Measurements from ENCODE around the gene LLGL2.

- TF ChIP-seq CTCF (IDR thresholded peaks at IDR 0.05) (no peak), POLR2A (IDR thresholded peaks at IDR 0.05) (no peak)
These were observed 44.1 kb upstream of the LLGL2 start for GRCh38 chr17:75481194-75482068.
